Peyer's patch (tissue), 4 donors: ENCODE data around the gene USP37. TPM values are rescaled to one million over a fixed set of nuclear protein-coding genes. Genes with fewer than 3 reads are reported as not detected.
A peak's percentile ranks its signal among the peaks of the same experiment; 100 is the strongest.

Experiments used
- DNase-seq, 3 donors: peaks; one replicate each; pipeline ENCODE4 v3.0.0-alpha.2; 2017 to 2019
- H3K27ac ChIP-seq, 4 donors: fragments of 200-600 bp; sonication (generic); one replicate each; pipeline ENCODE4 v1.5.1; 2016 to 2019
- H3K27me3 ChIP-seq, 2 donors: fragments of 200-600 bp; sonication (generic); one replicate each; pipeline ENCODE4 v1.5.1; 2019
- H3K36me3 ChIP-seq, 3 donors: fragments of 200-600 bp; sonication (generic); one replicate each; pipeline ENCODE4 v1.5.1; 2016 to 2019
- H3K4me1 ChIP-seq, 4 donors: fragments of 200-600 bp; sonication (generic); one replicate each; pipeline ENCODE4 v1.5.1; 2016 to 2019
- H3K4me3 ChIP-seq, 4 donors: fragments of 200-600 bp; sonication (generic); 1 replicate in 3 of 4; 2 replicates in 1 of 4; pipeline ENCODE4 v1.5.1; 2016 to 2019; ENCODE audit warnings: mild to moderate bottlenecking in 1 of 4
- H3K9me3 ChIP-seq, 4 donors: fragments of 200-600 bp; sonication (generic); one replicate each; pipeline ENCODE4 v1.5.1; 2016 to 2019; ENCODE audit warnings: mild to moderate bottlenecking in 1 of 4
- POLR2A ChIP-seq, 2 donors: fragments of 450-650 bp; IDR thresholded peaks; one replicate each; pipeline ENCODE4 v1.5.1; 2017; ENCODE audit warnings: antibody characterized with exemption in 2 of 2, mild to moderate bottlenecking in 2 of 2, moderate library complexity in 2 of 2
- total RNA-seq, 4 donors: library from RNA; depleted of rRNA; stranded (reverse); fragments of >200 nt; gene quantifications; one replicate each; pipeline ENCODE4 v1.1.0, GENCODE V29; 2016
- TF ChIP-seq, protein P1 (sequence below), 6 experiments: fragments of 450-650 bp in 4 of 6; fragments of 200-600 bp in 2 of 6; sonication (generic) in 1 of 6; IDR thresholded peaks; one replicate each; pipeline ENCODE4 v1.5.1; 2017 to 2019; ENCODE audit warnings: antibody characterized with exemption in 6 of 6, mild to moderate bottlenecking in 3 of 6, moderate library complexity in 1 of 6

The USP37 gene
- total RNA-seq, 4 donors from 2014 or later = 12.6 to 44.6 (median 21.8) TPM

DNA sequence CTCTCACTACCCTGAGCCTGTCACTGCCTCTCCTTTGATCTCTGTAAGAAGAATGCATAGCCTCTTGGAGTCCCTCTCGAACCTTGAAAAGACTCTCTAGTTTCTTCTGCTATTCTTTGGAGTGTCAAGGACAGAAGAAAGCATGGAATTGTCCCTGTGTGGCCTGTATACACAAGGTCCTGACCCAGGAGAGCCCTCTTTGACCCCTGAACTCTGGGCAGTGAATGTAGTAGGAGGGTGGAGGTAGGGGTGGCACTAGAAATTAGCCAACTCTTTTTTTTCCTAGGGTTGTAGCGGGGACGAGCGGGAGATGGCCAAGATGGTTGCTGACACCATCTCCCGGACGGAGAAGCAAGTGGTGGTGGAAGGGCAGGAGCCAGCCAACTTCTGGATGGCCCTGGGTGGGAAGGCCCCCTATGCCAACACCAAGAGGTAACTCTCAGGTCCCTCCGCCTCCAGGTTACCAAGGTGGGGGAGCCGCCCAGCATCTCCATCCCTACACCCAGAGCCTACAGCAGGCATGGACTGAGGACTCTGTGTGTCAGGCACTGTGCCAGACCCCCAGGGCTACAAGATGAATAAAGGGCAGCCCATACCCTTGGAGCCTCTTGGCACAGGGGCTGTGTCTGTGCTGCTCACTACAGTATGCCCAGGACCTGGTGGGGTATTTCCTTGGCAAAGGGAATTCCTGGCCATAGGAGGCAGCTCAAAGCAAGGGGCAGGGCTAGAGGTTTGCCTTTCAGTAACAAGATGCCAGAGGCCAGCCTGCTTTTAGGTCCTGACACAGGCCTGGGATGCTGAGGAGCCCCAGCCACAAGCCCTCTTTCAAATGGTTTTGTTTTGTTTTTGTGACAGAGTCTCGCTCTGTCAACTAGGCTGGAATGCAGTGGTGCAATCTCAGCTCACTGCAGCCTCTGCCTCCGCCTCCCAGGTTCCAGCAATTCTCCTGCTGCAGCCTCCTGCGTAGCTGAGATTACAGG, 132.9 kb downstream of the USP37 start:
- Histone ChIP-seq H3K36me3 (peaks cover 0 to 48% (median 0%) of the 10 kb centered on the region in 3 donors), H3K9me3 (no peaks in the 10 kb centered on the region), H3K27ac (no peak overlapping the region), H3K27me3 (no peaks in the 10 kb centered on the region), H3K4me3 (no peak overlapping the region), H3K4me1 (peaks cover 0 to 20% (median 0%) of the 10 kb centered on the region in 4 donors)
- no peak for TF ChIP-seq POLR2A (IDR thresholded peaks at IDR 0.05)
- TF ChIP-seq, protein P1, sequence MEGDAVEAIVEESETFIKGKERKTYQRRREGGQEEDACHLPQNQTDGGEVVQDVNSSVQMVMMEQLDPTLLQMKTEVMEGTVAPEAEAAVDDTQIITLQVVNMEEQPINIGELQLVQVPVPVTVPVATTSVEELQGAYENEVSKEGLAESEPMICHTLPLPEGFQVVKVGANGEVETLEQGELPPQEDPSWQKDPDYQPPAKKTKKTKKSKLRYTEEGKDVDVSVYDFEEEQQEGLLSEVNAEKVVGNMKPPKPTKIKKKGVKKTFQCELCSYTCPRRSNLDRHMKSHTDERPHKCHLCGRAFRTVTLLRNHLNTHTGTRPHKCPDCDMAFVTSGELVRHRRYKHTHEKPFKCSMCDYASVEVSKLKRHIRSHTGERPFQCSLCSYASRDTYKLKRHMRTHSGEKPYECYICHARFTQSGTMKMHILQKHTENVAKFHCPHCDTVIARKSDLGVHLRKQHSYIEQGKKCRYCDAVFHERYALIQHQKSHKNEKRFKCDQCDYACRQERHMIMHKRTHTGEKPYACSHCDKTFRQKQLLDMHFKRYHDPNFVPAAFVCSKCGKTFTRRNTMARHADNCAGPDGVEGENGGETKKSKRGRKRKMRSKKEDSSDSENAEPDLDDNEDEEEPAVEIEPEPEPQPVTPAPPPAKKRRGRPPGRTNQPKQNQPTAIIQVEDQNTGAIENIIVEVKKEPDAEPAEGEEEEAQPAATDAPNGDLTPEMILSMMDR (IDR thresholded peaks at IDR 0.05) = no peak
- DNase-seq = peak in 1 of 3 donors; percentile 28

DNA sequence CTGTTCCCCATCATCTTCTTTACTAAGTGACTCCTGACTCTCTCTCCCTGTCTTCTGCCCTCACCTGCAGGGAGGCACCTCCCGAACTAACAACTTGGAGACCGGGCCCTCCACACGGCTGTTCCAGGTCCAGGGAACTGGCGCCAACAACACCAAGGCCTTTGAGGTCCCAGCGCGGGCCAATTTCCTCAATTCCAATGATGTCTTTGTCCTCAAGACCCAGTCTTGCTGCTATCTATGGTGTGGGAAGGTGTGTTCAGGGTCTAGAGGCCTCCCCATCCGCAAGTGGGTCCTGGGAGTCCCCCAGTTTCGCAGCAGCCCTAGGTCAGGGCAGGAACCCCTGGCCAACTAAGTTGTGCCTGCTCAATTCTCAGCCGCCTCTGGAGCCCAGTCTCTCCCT, 133.7 kb downstream of the USP37 start:
- Histone ChIP-seq H3K36me3 (peaks cover 0 to 55% (median 0%) of the 10 kb centered on the region in 3 donors), H3K27me3 (no peaks in the 10 kb centered on the region), H3K27ac (no peak overlapping the region), H3K9me3 (no peaks in the 10 kb centered on the region), H3K4me1 (peaks cover 0 to 15% (median 0%) of the 10 kb centered on the region in 4 donors), H3K4me3 (no peak overlapping the region)
- TF ChIP-seq POLR2A (IDR thresholded peaks at IDR 0.05) = no peak
- TF ChIP-seq, protein P1 (IDR thresholded peaks at IDR 0.05) = no peak
- DNase-seq = peak in 1 of 3 donors; percentile 28

DNA sequence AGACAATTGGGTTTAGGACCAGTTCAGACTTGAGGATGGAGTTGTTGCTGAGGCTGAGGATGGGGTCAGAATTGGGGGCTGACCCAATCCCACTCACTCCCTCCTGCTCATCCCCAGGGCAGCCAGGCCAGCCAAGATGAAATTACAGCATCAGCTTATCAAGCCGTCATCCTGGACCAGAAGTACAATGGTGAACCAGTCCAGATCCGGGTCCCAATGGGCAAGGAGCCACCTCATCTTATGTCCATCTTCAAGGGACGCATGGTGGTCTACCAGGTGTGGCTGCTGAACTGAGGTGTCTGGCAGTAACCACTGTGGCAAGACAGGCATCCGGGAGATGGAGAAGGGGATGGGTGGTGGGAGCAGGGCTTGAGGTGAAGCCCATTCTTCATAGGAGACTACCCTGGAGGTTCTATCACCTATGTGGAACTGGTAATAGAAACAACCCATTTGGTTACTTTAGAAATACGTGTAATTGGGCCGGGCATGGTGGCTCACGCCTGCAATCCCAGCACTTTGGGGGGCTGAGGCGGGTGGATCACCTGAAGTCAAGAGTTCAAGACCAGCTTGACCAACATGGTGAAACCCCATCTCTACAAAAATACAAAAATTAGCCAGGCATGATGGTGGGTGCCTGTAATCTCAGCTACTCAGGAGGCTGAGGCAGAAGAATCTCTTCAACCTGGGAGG, 135.3 kb downstream of the USP37 start:
- Histone ChIP-seq H3K27ac (no peak overlapping the region), H3K27me3 (no peaks in the 10 kb centered on the region), H3K9me3 (no peaks in the 10 kb centered on the region), H3K4me3 (no peak overlapping the region), H3K36me3 (peaks cover 0 to 64% (median 0%) of the 10 kb centered on the region in 3 donors), H3K4me1 (peaks cover 0 to 2% (median 0%) of the 10 kb centered on the region in 4 donors)
- DNase-seq = peak in 1 of 3 donors; percentile 38
- no peak for TF ChIP-seq POLR2A (IDR thresholded peaks at IDR 0.05)
- TF ChIP-seq, protein P1 (IDR thresholded peaks at IDR 0.05) = no peak

DNA sequence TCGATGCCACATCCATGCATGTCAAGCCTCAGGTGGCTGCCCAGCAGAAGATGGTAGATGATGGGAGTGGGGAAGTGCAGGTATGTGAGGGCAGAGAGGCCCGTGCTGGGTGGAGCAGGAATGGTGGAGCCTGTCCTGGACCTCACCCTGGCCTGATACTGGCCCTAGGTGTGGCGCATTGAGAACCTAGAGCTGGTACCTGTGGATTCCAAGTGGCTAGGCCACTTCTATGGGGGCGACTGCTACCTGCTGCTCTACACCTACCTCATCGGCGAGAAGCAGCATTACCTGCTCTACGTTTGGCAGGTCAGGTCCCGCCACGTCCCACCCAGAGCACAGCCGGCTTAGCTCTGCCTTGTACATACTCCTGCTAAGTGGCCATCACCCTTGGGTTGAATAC, 136.3 kb downstream of the USP37 start:
- TF ChIP-seq POLR2A (IDR thresholded peaks at IDR 0.05) = no peak
- TF ChIP-seq, protein P1 (IDR thresholded peaks at IDR 0.05) = no peak
- Histone ChIP-seq H3K4me3 (no peak overlapping the region), H3K27ac (no peak overlapping the region), H3K36me3 (peaks cover 0 to 65% (median 0%) of the 10 kb centered on the region in 3 donors), H3K9me3 (no peaks in the 10 kb centered on the region), H3K4me1 (no peaks in the 10 kb centered on the region), H3K27me3 (no peaks in the 10 kb centered on the region)
- no peak for DNase-seq

DNA sequence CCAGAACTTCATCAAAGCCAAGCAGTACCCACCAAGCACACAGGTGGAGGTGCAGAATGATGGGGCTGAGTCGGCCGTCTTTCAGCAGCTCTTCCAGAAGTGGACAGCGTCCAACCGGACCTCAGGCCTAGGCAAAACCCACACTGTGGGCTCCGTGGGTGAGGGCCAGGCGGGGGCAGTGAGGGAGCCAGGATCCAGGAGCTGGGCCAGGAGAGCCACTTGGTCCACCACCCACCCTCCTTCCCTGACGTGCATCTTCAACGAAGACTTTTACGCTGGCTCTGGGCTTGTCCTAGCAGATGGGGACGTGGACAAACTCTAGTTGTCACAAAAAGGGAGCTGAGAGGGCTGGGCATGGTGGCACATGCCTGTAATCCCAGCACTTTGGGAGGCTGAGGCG, 137.4 kb downstream of the USP37 start:
- H3K4me3 ChIP-seq = no peak overlapping the region
- no peak for TF ChIP-seq POLR2A (IDR thresholded peaks at IDR 0.05)
- TF ChIP-seq, protein P1 (IDR thresholded peaks at IDR 0.05) = no peak
- no peak for DNase-seq
- no peaks in the 10 kb centered on the region for H3K9me3 ChIP-seq
- no peak overlapping the region for H3K27ac ChIP-seq
- H3K4me1 ChIP-seq = no peaks in the 10 kb centered on the region
- no peaks in the 10 kb centered on the region for H3K27me3 ChIP-seq
- peaks cover 0 to 67% (median 0%) of the 10 kb centered on the region in 3 donors for H3K36me3 ChIP-seq
